OCI-LY1 (cell line): ENCODE results near the gene MYRF.

Experiments
- CTCF ChIP-seq: fragments of 200-600 bp; sonication (generic), shearing (Covaris generic); IDR thresholded peaks from 2 replicates; pipeline ENCODE4 v1.5.1; 2017; ENCODE audit warnings: mild to moderate bottlenecking, antibody characterized with exemption, low read length, moderate library complexity, mixed read lengths
- EZH2 ChIP-seq: fragments of 200-600 bp; sonication (generic), shearing (Covaris generic); IDR thresholded peaks from 2 replicates; pipeline ENCODE4 v1.8.0; 2017; ENCODE audit warnings: borderline replicate concordance, mixed run types, mild to moderate bottlenecking, antibody characterized with exemption, low read length, moderate library complexity, mixed read lengths

GRCh38 chr11:61795459-61795858, 43.0 kb downstream of the MYRF start:
- no peak for TF ChIP-seq EZH2
- TF ChIP-seq CTCF = no peak
